Adipose tissue (tissue), 3 donors: ENCODE measurements around the gene ABHD4. TPM values are rescaled to one million over a fixed set of nuclear protein-coding genes. Genes with fewer than 3 reads are reported as not detected.

Source experiments
- H3K27ac ChIP-seq: one replicate; pipeline ENCODE4 v1.5.1; 2013; ENCODE audit warnings: low read depth, low read length
- WGBS, 3 donors: extraction: QIAGEN DNeasy Blood & Tissue Kit; methylation state at CpG; one replicate each; pipeline ENCODE4 v1.1.7; 2013; 5-methylcytosine and 5-hydroxymethylcytosine counted together
- polyA plus RNA-seq, 3 donors: library from polyadenylated mRNA; stranded (reverse); fragments of 200-250 nt; gene quantifications; one replicate each; pipeline ENCODE4 v1.2.3, GENCODE V29; 2013
- donor health status: healthy with polysubstance abuse.
- donor health status: Bipolar disorder and iron deficiency.
- donor health status: healthy.

The ABHD4 gene
- polyA plus RNA-seq, 3 donors = 9.3 to 20.0 (median 19.5) TPM

DNA sequence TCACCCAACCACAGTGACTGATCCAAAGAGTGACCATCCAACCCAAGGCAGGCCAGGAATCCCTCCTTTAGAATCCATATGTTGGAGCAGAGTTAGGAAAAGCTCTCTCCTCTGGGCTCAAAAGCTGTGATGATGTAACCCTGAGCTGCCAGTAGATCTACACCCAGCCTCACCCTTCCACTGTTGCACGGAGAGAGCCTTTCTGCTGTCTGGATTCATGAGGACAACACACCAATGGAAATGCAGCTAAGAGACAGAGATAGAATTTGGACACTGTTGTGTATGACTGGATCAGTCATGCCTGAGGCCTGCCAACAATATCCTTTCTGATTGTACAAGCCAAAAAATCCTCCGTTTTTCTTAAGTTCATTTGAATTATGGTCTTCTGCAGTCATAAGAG, 50.4 kb downstream of the ABHD4 start:
- no peak overlapping the region for H3K27ac ChIP-seq

DNA sequence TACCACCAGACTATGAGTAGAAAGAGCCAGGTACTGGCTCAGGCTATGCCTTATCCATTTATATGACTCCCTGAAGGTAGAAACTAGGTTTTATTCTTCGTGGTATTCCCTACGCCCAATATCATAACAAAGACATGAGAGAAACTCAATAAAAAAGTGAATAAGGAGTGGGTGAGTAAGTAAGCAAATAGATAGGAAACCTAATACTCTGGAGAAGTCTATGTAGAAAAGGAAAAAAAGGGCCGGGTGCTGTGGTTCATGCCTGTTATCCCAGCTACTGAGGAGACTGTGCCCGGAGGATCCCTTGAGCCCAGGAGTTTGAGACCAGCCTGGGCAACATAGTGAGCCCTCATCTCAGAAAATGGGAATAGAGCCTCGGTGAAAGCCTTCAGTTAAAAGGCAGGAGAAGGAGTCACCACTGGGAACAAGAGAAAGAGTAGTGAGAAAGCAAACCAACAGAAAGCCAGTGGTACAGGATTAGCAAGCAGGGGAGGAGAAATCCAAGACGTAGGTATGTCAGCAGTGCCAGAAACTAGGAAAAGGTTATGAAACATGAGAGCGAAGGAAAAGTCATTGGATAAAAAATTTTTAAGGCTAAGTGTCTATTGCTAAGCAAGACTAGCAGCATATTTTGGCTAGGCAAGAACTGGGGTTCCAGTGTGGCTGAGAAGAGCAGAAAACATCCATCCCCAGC, 52.1 kb downstream of the ABHD4 start:
- 79 to 87% (median 82%) methylated on average over 7 of the region's 7 CpGs for WGBS, 3 donors
- H3K27ac ChIP-seq = no peak overlapping the region

More for the DNA sequence above, 50.4 kb downstream of the ABHD4 start:
- 47 to 73% (median 67%) methylated on average over 2 of the region's 2 CpGs for WGBS, 3 donors

DNA sequence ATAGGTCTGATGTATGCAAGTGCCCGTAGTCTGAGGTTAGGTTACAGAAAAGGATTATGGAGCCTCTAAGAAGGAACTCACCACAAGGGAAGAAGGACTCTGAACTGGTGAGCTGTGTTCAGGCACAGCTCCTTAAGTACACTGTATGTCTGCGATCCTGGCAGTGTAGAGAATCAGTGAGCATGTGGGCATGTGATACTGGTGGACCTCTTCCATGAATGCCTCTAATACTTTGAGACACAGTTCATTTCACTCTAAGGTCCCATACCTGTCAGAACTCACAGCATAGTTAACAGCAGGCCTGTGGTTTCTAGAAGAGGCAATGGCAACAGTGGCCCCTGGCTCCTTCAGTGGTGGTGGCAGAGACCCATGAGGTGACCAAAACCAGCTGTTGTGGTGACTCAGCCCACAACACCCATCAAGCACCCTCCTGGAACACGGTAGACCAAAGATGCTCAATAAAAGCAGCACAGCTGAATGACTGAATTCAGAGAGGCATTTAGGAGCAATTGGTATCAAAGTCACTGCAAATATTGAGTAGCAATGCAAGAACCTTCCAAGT, 52.9 kb downstream of the ABHD4 start:
- no peak overlapping the region for H3K27ac ChIP-seq
- WGBS, 3 donors = 56 to 79% (median 71%) methylated on average over 3 of the region's 3 CpGs

DNA sequence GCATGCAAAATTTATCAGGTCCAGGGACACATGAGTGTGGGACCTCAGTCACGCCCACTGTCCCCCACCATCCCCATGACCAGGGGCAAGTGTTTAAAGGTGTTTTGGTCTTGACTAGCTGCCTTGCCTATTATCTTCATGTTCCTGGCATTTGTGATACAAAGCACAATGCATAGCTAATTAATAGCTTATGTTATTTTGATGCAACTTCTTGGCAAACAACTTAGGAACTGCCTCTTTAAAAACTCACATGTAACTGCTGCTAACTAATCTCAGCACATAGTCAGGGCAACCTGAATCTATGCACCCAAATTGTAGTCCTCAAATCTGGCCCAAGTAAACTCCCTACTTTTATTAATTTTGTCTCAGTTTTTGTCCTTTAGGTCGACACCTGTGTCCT, 53.5 kb downstream of the ABHD4 start:
- no peak overlapping the region for H3K27ac ChIP-seq
- WGBS, 3 donors = 77 to 93% (median 78%) methylated on average over 2 of the region's 2 CpGs

DNA sequence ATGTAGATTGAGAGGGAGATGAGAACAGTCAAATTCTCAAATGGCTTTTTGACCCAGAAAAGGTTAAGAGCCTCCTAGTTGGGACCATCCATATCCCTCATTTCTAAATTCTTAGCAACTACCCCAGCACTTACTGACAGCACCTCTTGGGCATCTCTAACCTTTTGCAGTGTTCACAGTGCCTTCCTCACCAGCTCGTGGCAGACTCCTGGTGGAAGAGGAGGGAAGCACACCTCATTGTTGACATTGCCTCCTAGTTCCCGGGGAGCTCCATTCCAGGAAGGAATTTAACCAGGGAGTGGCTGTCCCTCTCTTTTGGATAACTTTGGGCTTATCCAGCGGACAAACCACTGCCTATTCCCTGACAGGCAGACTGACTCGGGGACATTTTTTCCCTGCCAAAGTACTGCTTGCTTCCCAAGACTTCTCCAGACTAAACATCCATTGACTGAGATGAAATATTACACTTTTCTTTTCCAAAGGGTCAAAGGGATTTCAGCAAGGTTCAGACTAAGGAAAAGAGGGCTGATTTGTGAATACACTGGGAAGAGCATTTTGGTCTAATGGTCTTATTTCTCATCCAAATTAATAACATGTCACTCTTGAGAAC, 55.0 kb downstream of the ABHD4 start:
- no peak overlapping the region for H3K27ac ChIP-seq
- WGBS, 3 donors = 7 to 9% (median 8%) methylated on average over 4 of the region's 4 CpGs

DNA sequence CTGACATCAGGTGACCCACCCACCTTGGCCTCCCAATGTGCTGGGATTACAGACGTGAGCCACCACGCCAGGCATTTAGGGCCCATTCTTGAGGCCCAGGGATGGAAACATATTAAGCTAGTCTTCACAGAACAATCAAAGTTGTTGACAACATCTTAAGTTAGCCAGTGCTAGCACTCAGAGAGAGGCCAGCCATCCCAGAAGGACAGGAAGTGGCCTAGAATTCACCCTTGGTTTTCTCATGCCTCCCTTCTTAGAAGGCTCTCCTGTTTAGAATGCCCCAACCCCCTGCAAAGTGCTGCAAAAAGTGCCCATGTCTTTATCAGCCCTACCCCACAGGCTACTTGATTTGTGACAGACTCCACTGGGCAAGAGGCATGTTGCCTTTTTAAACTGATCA, 58.1 kb downstream of the ABHD4 start:
- H3K27ac ChIP-seq = no peak overlapping the region
- 84 to 91% (median 86%) methylated on average over 2 of the region's 2 CpGs for WGBS, 3 donors

DNA sequence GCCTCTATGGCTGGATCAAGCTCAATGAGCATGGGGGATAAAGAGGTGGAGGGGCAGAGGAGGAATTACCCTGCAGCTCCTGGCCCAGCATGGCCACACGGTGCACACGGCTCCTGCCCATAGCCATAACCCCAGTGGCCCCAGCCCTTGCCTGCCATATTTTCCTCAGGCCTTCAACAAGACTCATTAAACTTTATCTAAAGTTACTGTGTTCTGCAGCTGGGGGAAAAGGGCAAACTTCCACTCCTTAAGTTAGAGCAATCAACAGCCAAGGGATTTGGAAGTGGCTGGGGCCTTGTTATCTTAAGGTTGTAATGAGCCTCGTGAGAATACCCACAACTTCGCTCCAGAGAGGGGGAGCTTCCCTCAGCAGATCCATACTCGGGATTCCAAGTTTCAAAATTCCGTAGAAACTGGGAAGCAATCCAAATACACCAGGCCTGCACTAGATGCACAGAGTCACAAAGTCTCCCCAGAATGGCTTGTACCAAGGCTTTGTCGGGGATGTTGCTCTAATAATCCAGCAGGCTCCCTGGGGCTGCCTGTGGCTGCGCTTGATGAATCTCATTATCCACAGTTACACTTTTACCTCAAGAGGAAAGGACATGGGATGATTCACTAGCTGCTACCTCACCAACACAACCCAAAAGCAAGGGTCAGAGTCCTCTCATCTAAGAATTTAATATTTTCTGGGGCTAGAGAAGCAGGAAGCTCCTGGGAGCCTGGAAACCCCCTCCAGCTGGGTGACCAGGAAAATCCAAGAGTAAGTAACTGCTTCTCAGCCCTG, 59.0 kb downstream of the ABHD4 start:
- 56 to 78% (median 63%) methylated on average over 8 of the region's 8 CpGs for WGBS, 3 donors
- no peak overlapping the region for H3K27ac ChIP-seq

DNA sequence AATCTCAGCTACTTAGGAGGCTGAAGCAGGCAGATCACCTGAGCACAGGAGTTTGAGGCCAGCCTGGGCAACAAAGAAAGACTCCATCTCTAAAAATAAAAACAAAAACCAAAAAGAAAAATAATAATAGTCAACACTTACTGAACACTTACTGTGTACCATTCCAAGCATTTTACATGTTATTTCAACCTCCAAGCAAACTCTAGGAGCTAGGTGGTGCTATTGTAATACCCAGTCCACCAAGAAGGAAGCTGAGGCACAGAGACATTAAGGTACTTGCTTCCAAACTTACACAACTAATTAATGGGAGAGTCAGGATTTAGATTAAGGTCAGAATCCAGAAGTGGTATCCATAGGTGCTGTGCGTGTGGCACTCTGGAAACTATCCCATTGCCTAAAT, 59.8 kb downstream of the ABHD4 start:
- H3K27ac ChIP-seq = no peak overlapping the region
- 75 to 92% (median 80%) methylated on average over 1 of the region's 1 CpG for WGBS, 3 donors

DNA sequence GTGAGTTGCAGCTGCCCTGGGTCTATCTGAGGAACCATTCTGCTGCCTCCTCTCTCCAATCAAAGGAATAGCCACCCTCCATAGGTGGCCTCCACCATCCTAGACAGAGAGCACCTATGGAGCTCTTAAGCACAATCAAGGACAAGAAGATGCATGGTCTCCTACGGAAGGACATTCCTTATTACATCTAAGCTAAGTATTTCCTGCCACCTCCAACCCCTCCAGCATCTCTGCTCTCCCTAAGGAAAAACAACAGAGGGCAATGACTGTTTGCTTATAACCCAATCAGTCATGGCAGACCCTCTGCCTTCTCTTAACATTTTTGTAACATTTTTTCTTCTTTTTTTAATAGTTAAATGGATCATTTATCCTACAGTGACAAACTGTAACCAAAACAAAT, 60.8 kb downstream of the ABHD4 start:
- H3K27ac ChIP-seq = no peak overlapping the region
- 35 to 54% (median 44%) methylated on average over 1 of the region's 1 CpG for WGBS, 3 donors

DNA sequence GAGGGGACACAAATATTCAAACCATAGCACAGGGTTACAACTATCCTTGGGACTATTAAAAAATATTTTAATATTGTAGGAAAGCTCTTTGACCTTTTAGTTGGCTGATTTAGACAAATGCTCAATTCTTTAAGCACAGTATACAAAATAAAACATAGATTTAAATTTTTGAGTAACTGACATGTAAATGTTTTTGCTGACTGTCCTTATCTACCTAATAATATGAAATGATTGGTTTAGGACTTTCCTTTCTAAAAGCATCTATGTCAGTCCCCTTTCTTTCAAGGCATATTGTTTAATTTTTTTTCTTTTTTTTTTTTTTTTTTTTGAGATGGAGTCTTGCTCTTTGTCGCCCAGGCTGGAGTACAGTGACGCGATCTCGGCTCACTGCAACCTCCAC, 62.6 kb downstream of the ABHD4 start:
- WGBS, 3 donors = 93 to 96% (median 94%) methylated on average over 4 of the region's 4 CpGs
- H3K27ac ChIP-seq = no peak overlapping the region

Other genes with a start within 250 kb of the ABHD4 start
- gene DAD1, start 9.1 kb upstream of the ABHD4 start, polyA plus RNA-seq = 100 to 1,000 TPM; 187 to 278 (median 235) TPM
- not detected for gene OR6J1, start 46.1 kb downstream of the ABHD4 start, polyA plus RNA-seq
- 100 to 1,000 TPM in 1 of 3 donors, 10 to 100 TPM in 2; 72.7 to 123 (median 83.9) TPM for gene OXA1L, start 168.4 kb downstream of the ABHD4 start, polyA plus RNA-seq
- gene SLC7A7, start 217.1 kb downstream of the ABHD4 start, polyA plus RNA-seq = 10 to 100 TPM in 2 of 3 donors, 1 to 10 TPM in 1; 3.7 to 15.2 (median 12.1) TPM
- gene MRPL52, start 231.6 kb downstream of the ABHD4 start, polyA plus RNA-seq = 10 to 100 TPM; 54.2 to 76.3 (median 65.9) TPM
- 100 to 1,000 TPM in 1 of 3 donors, 10 to 100 TPM in 2; 26.1 to 109 (median 86.0) TPM for gene MMP14, start 238.3 kb downstream of the ABHD4 start, polyA plus RNA-seq